ENCODE measurements around the gene ABCD1.

Gene ABCD1

DNA sequence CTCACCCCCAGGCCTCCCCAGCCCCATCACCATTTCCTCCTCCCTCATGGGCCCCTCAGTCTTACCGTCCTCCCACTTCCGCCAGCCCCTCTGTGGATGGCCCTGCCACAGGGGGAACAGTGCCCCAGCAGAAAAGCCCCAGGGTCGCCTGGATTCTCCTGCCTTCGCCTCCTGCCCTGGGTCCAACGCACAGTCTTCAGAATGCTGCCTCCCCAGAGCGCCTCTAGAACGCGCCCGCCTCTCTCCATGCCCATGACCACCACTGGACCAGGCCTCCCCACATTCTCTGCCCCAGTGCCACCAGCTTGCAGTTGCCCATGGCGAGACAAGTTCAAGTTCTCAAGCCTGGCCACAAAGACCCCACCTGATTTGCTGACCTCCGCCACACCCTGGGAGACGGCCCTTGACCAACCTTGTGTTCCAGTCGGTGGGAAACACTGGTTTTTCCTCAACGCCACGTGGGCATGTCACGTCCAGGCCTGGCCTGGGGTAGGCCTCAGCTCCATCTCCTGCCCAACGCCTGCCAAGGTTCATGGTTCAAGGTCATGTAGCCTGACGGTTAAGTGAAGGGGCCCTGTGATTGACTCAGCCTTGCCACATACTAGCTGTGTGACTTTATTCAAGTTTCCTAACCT lies 38.8 kb downstream of the ABCD1 start:
- no peak overlapping the region for H3K4me3 ChIP-seq (ENCODE audit: low read depth, low read length)
- H3K9me3 ChIP-seq (ENCODE audit: control insufficient read depth, insufficient read depth, low read length): peaks cover 5% of the 10 kb centered on the region
- H3K9ac ChIP-seq (ENCODE audit: low read depth, low read length): no peak overlapping the region
- H3K4me1 ChIP-seq (ENCODE audit: control insufficient read depth, insufficient read depth, low read length): no peaks in the 10 kb centered on the region
- no peaks in the 10 kb centered on the region for H3K27me3 ChIP-seq (ENCODE audit: control insufficient read depth, insufficient read depth, low read length)
- no peaks in the 10 kb centered on the region for H3K36me3 ChIP-seq (ENCODE audit: control insufficient read depth, insufficient read depth, low read length)

DNA sequence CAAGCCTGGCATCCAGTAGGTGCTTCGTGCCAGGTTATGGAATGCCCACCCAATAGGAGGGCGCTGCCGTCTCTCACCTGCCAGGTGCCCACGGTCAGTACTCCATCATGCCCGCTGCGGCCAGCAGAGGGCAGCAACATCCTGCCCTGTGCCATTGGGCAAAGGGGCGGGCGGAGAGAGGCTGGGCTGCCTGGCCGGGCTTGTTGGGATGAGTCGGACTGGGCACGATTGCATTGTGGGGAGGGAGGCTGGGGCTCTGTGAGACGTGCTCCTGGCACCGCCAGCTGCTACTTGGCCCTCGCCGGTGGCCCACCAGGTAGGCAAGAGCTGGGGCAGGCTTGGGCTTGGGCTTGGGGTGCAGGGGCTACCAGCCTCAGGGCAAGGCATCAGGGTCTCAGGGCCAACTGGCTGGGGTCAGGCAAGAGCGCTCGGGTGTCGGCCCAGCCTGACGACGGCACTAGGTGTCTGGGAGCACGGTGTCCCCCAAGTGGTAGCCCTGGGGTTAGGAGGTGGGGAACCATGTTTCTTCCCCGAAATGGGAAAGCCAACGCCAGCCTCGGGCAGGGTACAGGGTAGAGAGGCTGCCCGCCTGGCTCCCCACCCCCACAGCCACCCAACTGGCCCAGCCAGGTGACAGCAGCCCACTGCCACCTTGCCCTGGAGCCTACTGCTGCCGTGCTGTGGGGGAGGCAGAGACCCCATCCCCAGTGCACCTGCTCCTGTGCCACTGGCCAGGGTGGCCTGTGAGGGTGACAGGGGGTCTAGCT lies 39.5 kb downstream of the ABCD1 start, which contains the start of gene PLXNB3:
Gene PLXNB3, plus strand, starts transcription at position 261 of the 767 bp plus-strand sequence. CDS start 1,287 bp downstream, outside the sequence.
- no peaks in the 10 kb centered on the region for H3K27me3 ChIP-seq (ENCODE audit: control insufficient read depth, insufficient read depth, low read length)
- peaks cover 5% of the 10 kb centered on the region for H3K9me3 ChIP-seq (ENCODE audit: control insufficient read depth, insufficient read depth, low read length)
- H3K9ac ChIP-seq (ENCODE audit: low read depth, low read length): no peak within 1 kb of the TSS
- H3K4me3 ChIP-seq (ENCODE audit: low read depth, low read length): no peak within 1 kb of the TSS
- no peaks in the 10 kb centered on the region for H3K4me1 ChIP-seq (ENCODE audit: control insufficient read depth, insufficient read depth, low read length)
- H3K36me3 ChIP-seq (ENCODE audit: control insufficient read depth, insufficient read depth, low read length): no peaks in the 10 kb centered on the region

DNA sequence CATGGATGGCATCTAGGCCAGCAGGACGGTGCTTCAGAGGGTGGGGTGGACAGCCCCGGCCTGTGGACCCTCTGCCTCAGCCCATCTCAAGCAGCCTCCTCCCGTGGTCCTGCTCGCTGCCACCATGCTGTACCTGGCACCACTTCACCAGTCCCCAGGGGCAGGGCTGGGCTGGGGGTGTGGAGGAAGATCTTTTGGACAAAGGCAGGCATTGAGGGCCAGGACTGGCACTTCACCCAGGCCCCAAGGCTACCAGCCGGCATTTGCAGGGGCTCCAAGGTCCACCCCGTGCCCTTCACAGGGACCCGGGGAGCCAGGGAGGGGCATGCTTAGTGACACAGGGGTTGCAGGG lies 40.1 kb downstream of the ABCD1 start:
- H3K4me3 ChIP-seq (ENCODE audit: low read depth, low read length): no peak overlapping the region
- no peaks in the 10 kb centered on the region for H3K36me3 ChIP-seq (ENCODE audit: control insufficient read depth, insufficient read depth, low read length)
- peaks cover 5% of the 10 kb centered on the region for H3K9me3 ChIP-seq (ENCODE audit: control insufficient read depth, insufficient read depth, low read length)
- no peaks in the 10 kb centered on the region for H3K27me3 ChIP-seq (ENCODE audit: control insufficient read depth, insufficient read depth, low read length)
- no peaks in the 10 kb centered on the region for H3K4me1 ChIP-seq (ENCODE audit: control insufficient read depth, insufficient read depth, low read length)
- no peak overlapping the region for H3K9ac ChIP-seq (ENCODE audit: low read depth, low read length)

DNA sequence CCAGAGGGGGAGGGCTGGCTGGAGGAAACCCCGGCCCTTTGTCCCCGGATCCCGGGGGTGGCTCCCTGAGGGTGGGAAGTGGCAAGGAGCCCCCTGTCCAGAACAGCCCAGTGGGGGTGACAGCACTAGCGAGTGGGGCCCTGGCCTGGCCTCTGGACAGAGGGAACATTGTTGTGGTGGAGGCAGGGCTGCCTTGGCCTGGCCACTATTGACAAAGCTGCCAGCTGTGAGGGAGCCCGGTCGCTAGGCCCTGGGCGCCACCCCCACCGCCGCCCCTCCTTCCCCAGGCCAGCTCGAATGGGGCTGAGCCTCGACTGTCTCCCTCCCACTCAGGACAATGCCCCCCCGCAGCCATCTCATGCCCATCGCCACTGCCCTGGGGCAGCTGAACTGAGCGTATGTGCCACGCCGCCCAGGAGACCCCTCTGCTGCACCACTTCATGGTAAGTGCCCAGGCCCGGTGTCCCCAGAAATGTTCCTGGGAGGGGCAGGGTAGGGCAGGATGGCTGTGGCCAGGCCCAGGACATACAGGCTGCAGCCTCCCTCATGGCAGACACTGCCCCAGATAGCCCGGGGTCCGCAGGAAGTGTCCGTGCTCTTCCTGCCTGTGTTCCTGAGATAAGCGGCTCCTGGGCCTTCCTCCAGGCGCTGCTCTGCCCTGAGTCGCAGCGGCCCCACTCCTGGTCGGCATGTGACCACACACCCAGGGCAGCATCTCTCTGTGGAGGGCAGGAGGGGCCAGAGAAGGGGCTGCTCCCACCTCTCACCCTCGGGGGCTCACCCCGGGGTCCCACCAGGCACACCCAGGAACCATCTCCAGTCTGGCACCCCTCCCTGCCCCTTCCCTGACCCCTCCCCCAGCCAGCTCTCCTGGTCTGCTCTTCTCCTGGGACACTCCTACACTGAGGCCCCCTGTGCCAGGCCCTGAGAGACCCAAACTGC lies 40.8 kb downstream of the ABCD1 start:
- Histone ChIP-seq H3K9ac (ENCODE audit: low read depth, low read length) (no peak overlapping the region), H3K36me3 (ENCODE audit: control insufficient read depth, insufficient read depth, low read length) (no peaks in the 10 kb centered on the region), H3K9me3 (ENCODE audit: control insufficient read depth, insufficient read depth, low read length) (peaks cover 5% of the 10 kb centered on the region), H3K4me1 (ENCODE audit: control insufficient read depth, insufficient read depth, low read length) (no peaks in the 10 kb centered on the region), H3K27me3 (ENCODE audit: control insufficient read depth, insufficient read depth, low read length) (no peaks in the 10 kb centered on the region), H3K4me3 (ENCODE audit: low read depth, low read length) (no peak overlapping the region)

DNA sequence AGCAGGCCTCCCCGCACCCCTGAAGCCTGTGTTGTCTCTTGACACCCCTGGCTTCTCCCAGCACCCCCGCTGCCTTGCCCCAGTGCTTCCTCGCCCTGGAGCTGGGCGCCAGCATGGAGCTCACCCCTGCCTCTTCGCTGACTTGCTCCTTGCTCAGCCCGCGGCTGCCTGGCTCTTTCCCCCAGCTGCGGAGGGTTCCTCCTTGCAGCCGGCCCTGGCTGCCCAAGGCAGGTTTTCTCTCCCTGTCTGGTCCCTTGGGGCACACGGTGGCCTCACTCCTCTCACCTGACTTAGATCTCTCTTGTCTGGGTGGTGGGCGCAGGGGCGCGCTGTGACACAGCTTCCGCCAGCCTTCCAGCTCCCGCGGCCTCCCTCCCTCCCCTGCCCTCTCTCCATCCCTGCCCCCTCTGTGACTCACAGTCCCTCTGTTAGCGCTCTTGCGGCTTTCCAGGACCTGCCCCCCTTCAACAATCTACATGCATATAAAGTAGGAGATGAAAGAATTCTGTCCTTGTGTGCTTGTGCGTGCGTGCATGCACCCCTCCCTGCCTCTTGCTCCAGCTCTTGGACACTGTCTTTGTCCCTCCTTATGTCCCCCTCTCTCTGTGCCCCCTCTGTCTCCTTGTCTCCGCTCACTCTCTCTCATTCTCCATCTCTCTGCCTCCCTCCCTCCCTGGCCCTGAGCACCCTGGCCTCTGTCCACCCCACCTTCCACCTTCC lies 41.6 kb downstream of the ABCD1 start:
- no peaks in the 10 kb centered on the region for H3K4me1 ChIP-seq (ENCODE audit: control insufficient read depth, insufficient read depth, low read length)
- no peaks in the 10 kb centered on the region for H3K36me3 ChIP-seq (ENCODE audit: control insufficient read depth, insufficient read depth, low read length)
- H3K4me3 ChIP-seq (ENCODE audit: low read depth, low read length): no peak overlapping the region
- peaks cover 5% of the 10 kb centered on the region for H3K9me3 ChIP-seq (ENCODE audit: control insufficient read depth, insufficient read depth, low read length)
- no peak overlapping the region for H3K9ac ChIP-seq (ENCODE audit: low read depth, low read length)
- no peaks in the 10 kb centered on the region for H3K27me3 ChIP-seq (ENCODE audit: control insufficient read depth, insufficient read depth, low read length)

DNA sequence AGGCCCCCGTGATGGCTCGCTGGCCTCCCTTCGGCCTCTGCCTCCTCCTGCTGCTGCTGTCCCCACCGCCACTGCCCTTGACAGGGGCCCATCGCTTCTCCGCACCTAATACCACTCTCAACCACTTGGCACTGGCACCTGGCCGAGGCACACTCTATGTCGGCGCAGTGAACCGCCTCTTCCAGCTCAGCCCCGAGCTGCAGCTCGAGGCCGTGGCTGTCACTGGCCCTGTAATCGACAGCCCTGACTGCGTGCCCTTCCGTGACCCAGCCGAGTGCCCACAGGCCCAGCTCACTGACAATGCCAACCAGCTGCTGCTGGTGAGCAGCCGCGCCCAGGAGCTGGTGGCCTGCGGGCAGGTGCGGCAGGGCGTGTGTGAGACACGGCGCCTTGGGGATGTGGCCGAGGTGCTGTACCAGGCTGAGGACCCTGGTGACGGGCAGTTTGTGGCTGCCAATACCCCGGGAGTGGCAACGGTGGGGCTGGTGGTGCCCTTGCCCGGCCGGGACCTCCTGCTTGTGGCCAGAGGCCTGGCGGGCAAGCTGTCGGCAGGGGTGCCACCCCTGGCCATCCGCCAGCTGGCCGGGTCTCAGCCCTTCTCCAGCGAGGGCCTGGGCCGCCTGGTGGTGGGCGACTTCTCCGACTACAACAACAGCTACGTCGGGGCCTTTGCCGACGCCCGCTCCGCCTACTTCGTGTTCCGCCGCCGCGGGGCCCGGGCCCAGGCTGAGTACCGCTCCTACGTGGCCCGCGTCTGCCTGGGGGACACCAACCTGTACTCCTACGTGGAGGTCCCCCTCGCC lies 42.4 kb downstream of the ABCD1 start:
- Histone ChIP-seq H3K9ac (ENCODE audit: low read depth, low read length) (no peak overlapping the region), H3K9me3 (ENCODE audit: control insufficient read depth, insufficient read depth, low read length) (peaks cover 5% of the 10 kb centered on the region), H3K4me1 (ENCODE audit: control insufficient read depth, insufficient read depth, low read length) (no peaks in the 10 kb centered on the region), H3K4me3 (ENCODE audit: low read depth, low read length) (no peak overlapping the region), H3K27me3 (ENCODE audit: control insufficient read depth, insufficient read depth, low read length) (no peaks in the 10 kb centered on the region), H3K36me3 (ENCODE audit: control insufficient read depth, insufficient read depth, low read length) (no peaks in the 10 kb centered on the region)

DNA sequence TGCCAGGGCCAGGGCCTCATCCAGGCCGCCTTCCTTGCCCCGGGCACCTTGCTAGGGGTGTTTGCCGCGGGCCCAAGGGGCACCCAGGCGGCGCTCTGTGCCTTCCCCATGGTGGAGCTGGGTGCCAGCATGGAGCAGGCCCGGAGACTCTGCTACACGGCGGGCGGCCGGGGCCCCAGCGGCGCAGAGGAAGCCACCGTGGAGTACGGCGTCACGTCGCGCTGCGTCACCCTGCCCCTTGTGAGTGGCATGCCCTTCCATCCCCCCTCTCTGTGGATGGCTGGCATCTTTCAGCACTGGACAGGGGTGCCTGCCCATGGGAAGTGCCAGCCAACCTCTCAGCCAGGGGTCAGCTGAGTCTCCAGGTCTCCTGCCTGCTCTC lies 43.0 kb downstream of the ABCD1 start:
- Histone ChIP-seq H3K4me1 (ENCODE audit: control insufficient read depth, insufficient read depth, low read length) (no peaks in the 10 kb centered on the region), H3K9ac (ENCODE audit: low read depth, low read length) (no peak overlapping the region), H3K9me3 (ENCODE audit: control insufficient read depth, insufficient read depth, low read length) (peaks cover 5% of the 10 kb centered on the region), H3K4me3 (ENCODE audit: low read depth, low read length) (no peak overlapping the region), H3K36me3 (ENCODE audit: control insufficient read depth, insufficient read depth, low read length) (no peaks in the 10 kb centered on the region), H3K27me3 (ENCODE audit: control insufficient read depth, insufficient read depth, low read length) (no peaks in the 10 kb centered on the region)

DNA sequence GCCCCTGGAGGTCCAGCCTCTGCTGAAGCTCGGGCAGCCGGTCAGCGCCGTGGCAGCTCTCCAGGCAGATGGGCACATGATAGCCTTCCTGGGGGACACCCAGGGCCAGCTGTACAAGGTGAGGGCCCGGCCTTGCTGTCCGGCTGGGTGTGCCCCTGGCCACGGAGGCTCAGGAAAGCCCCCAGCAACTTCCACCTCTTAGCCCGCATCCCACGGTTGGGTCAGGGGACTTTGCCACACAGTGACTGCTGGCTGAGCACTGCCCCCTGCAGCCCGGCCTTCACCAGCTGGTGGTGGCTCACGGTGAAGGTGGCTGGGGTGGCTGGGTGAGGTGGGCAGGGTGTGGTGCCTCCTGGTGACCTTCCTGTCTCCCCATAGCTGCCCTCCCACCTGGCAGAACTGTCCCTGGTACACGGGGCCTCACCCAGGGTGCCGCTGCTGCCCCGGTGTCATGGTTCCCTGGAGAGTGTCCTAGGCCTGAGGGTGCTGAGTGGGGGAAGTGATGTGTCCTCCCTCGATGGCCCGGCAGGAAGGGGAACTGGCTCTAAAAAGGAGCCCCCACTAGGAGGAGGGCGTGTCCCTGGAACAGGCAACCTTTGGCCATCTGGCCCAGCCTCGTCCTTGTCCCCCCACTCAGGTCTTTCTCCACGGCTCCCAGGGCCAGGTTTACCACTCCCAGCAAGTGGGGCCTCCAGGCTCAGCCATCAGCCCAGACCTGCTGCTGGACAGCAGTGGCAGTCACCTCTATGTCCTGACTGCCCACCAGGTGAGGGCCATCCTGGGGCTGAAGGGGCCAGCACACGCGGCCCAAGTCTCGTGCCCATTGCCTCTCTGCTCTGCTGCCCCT lies 43.9 kb downstream of the ABCD1 start:
- H3K27me3 ChIP-seq (ENCODE audit: control insufficient read depth, insufficient read depth, low read length): no peaks in the 10 kb centered on the region
- H3K9ac ChIP-seq (ENCODE audit: low read depth, low read length): no peak overlapping the region
- H3K9me3 ChIP-seq (ENCODE audit: control insufficient read depth, insufficient read depth, low read length): no peaks in the 10 kb centered on the region
- no peaks in the 10 kb centered on the region for H3K4me1 ChIP-seq (ENCODE audit: control insufficient read depth, insufficient read depth, low read length)
- no peaks in the 10 kb centered on the region for H3K36me3 ChIP-seq (ENCODE audit: control insufficient read depth, insufficient read depth, low read length)
- H3K4me3 ChIP-seq (ENCODE audit: low read depth, low read length): no peak overlapping the region

DNA sequence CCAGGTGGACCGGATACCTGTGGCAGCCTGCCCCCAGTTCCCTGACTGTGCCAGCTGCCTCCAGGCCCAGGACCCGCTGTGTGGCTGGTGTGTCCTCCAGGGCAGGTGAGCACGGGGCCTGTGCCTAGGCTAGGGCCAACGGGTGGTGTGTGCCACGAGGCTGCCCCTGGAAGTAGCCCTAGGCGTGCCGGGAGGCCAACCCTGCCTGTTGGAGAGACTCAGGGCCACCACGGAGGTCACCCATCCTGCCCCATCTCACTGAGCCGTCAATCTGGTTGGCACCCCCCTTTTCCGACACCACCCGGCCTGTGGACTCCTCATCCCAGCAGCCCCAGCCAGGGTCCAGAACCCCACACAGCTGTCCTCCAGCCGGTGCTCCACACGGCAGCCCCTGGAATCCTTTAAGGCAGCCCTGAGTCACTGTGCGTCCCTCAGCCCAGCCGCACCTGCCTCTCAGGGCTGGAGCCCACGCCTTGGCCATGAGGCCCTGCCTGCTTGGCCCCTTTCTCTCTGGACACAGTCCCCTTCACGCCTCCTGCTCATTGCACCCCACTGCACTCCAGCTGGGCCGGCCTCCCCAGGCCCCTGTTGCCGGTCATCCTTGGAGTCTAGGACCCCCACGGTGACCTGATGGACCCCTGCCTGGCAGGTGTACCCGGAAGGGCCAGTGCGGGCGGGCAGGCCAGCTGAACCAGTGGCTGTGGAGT lies 44.7 kb downstream of the ABCD1 start:
- Histone ChIP-seq H3K9ac (ENCODE audit: low read depth, low read length) (no peak overlapping the region), H3K4me3 (ENCODE audit: low read depth, low read length) (no peak overlapping the region), H3K9me3 (ENCODE audit: control insufficient read depth, insufficient read depth, low read length) (no peaks in the 10 kb centered on the region), H3K36me3 (ENCODE audit: control insufficient read depth, insufficient read depth, low read length) (no peaks in the 10 kb centered on the region), H3K27me3 (ENCODE audit: control insufficient read depth, insufficient read depth, low read length) (no peaks in the 10 kb centered on the region), H3K4me1 (ENCODE audit: control insufficient read depth, insufficient read depth, low read length) (no peaks in the 10 kb centered on the region)
